GM20431 (cell line): ENCODE results near the gene TAS2R50.
"Not testable (repeated sequence)": the region's sequence is repeated elsewhere in the genome, so short reads cannot be mapped to it uniquely, and the experiment has no call there.

Experiments
- in situ Hi-C: fragments of 300-500 bp; cut with MseI, MboI; formaldehyde crosslinking; loops from one replicate; pipeline ENCODE4 v1.15.0; 2020; ENCODE audit warnings: low sequenced_read_pairs; ENCODE audit not compliant: unreplicated experiment

TAS2R50 gene, protein sequence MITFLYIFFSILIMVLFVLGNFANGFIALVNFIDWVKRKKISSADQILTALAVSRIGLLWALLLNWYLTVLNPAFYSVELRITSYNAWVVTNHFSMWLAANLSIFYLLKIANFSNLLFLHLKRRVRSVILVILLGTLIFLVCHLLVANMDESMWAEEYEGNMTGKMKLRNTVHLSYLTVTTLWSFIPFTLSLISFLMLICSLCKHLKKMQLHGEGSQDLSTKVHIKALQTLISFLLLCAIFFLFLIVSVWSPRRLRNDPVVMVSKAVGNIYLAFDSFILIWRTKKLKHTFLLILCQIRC

DNA sequence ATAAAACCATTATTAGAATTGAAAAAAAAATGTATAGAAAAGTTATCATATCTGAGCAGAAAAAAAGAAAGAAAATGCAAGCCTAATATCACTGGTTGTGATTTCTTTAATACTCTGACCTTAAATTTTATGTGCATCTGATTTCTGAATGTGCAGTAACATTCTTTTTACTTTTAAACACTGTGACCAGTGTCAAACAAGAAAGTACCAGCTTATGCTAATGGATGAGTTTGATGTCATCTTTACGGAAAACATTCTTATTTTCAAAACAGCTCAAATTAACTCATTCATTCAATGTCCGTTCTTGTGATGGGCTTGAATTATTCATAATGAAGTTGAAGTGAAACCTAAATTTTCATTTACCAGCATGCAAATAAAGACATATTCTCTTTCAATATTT is at the start of gene TAS2R50:
TSS of gene TAS2R50 (minus strand) at position 101 of the 400 bp plus-strand sequence. CDS start at position 49, 52 bp downstream.
- in situ Hi-C loops = no loop called here

GRCh38 chr12:11033959-11034358 is 47.2 kb upstream of the TAS2R50 start:
- in situ Hi-C loops = not testable (repeated sequence)

DNA sequence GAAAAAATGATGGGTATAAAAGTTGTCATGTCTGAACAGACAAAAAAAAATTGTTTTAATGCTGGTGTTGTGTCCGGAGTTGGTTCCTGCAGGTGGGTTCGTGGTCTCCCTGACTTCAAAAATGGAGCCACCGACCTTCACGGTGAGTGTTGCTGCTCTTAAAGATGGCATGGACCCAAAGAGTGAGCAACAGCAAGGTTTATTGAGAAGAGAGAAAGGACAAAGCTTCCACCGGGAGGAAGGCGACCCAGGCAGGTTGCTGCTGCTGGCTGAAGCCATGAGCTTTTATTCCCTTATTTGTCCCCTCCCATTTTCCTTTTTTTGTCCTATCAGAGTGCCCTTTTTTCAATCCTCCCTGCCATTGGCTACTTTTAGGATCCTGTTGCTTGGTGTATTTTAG is 44.6 kb upstream of the TAS2R50 start, which contains the start of gene TAS2R31:
TSS of gene TAS2R31 (minus strand) at position 101 of the 400 bp plus-strand sequence. CDS start at position 29, 72 bp downstream.
- in situ Hi-C loops = no loop called here

GRCh38 chr12:11026118-11026517 is 39.4 kb upstream of the TAS2R50 start:
- in situ Hi-C loops = no loop called here

GRCh38 chr12:11023387-11023786 is 36.7 kb upstream of the TAS2R50 start:
- in situ Hi-C loops = no loop called here

- in situ Hi-C loops = no loop called here
These were observed 35.8 kb upstream of the TAS2R50 start, which contains the start of gene TAS2R19 for GRCh38 chr12:11022520-11022919. Gene TAS2R19, minus strand, starts transcription at chr12:11022620. Its CDS starts 49 bp downstream, at chr12:11022571.

DNA sequence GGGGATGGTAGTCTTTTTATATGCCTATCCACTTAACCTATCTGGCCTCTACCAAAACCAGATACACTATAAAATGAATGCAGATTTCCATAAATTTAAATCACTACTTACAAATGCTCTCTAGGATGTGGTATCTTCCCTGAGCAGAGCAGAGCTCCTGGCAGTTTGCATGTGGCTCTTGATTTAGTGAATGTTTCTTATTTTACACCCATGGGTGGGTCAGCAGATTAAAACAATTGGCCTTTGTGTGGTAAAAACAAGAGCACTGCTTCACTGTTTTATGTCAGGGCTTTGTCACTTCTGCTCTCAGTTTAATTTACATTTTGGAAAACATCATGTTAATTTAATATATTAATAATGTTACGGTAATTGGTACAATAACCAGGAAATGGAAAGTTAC is 30.2 kb upstream of the TAS2R50 start:
- in situ Hi-C loops = no loop called here

DNA sequence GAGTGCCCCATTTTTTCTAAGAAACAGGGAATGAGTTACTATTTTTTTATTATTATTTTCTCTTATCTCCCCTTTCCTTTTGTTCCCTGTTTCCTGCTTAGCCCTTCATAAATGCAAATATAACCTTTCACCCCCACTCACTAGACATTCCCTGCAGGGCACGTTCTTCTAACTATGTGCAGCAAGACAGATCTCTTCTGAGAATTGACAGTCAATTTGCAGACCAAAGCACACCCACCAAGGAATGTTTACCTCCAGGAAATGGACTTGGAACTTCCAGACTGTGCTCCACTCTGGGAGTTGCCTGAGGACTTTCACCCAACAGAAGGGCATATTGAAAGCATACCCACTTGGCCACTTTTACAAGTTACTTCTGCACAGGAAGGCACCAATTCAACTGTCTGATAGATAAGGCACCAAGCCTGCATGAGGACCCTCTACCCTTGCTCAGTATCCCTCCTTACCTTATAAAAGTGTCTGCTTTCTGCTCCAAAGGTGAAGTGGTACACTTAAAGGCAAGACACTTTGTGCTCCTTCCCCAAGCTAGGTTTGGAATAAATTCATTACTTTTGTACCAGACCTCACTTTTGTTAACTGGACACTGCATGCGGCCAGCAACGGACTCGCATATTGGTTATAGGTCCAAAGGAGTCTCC is 29.2 kb upstream of the TAS2R50 start:
- in situ Hi-C loops = no loop called here

DNA sequence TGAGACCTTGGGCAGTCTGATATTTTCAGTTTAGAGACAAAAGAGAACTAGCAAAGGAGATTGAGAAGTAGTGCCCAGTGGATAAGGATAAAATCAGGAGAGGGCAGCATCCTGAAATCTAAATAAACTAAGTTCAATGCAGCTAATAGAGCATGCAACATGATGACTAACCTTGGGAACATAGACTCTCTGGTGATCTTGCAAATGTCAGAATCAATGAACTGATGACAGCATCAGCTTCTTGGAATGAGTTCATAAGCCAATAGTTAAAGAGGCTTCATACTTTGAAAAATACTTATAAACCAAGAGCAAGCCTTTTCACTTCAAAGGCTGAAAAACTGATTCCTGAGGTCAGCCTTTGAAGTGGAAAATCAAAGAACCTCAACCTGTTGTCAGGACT is 27.5 kb upstream of the TAS2R50 start:
- in situ Hi-C loops = no loop called here

- in situ Hi-C loops = no loop called here
These were observed 20.9 kb upstream of the TAS2R50 start for GRCh38 chr12:11007608-11008007.

- in situ Hi-C loops = no loop called here
These were observed 11.5 kb upstream of the TAS2R50 start, which contains the start of gene TAS2R20 for GRCh38 chr12:10998204-10998603. Gene TAS2R20, minus strand, starts transcription at chr12:10998304. Its CDS starts 429 bp downstream, at chr12:10997875.

DNA sequence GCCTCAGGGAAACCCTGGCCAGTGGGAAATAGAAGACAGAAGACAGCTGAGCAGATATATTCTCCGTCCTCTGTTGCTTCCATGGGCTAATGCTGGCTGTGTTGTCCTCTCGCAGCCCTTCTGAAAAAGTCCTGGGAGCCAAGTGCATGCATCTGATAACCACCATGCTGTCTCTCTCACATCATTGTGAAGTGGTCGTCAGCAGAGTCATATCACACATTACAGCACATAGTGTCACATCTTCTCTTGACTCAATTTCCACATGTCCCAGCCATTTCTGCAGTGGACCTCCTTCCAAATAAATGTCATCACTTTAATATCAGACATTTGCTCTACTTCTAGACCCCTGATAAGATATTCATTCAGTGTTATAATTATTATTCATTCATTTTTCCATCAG is 7.6 kb upstream of the TAS2R50 start:
- in situ Hi-C loops = no loop called here

DNA sequence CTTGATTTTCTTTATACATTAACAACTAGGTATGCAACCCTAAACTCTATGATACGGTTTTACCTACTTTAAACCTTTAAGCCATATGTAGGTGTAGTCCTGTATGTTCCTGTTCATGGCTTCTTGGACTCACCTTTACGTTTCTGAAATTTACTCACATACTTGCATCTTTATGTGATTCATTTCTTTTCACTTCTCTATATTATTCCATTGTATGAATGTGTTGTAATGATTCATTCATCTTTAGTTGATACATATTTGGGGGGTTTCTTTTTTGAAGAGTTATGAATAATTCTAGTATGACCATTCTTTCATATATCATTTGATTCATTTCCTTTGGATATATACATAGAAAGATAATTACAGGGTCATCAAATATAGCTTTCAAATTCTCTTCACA is 2.4 kb upstream of the TAS2R50 start:
- in situ Hi-C loops = no loop called here

DNA sequence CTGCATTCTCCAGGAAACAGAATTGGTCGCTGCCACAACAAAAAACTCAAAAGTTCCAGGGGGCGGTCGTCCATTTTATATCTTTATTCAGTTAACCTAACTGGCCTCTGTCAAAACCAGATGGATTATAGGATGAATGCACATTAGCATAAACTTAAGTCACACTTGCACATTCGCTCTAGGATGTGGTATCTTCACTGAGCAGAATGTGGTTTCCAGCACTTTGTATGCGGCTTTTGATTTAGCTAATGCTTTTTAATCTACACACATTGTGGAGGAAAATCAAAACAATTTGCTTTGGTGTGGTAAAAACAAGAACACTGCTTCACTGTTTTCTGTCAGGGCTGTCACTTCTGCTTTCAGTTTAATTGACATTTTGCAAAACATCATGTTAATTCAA is 4.5 kb downstream of the TAS2R50 start:
- in situ Hi-C loops = no loop called here

DNA sequence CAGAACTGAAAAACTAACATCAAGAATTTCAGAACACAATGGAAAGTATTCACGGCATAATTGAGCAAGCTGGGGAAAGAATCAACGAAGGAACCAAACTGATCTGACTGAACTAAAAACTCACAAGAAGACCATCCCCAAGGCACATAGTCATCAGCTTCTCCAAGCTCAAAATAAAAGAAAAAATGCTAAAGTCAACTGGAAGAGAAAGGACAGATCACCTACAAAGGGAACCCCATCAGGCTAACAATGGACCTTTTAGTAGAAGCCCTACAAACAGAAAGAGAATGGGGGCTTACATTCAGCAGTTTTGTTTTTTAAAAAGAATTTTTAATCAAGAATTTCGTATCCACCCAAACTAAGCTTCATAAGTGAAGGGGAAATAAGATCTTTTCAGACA is 11.7 kb downstream of the TAS2R50 start:
- in situ Hi-C loops = no loop called here

- in situ Hi-C loops = no loop called here
These were observed 17.8 kb downstream of the TAS2R50 start for GRCh38 chr12:10968765-10969456.

GRCh38 chr12:10967409-10967808 is 19.3 kb downstream of the TAS2R50 start:
- in situ Hi-C loops = no loop called here

- in situ Hi-C loops = no loop called here
These were observed 20.4 kb downstream of the TAS2R50 start for GRCh38 chr12:10966314-10966713.

GRCh38 chr12:10965476-10965875 is 21.2 kb downstream of the TAS2R50 start:
- in situ Hi-C loops = no loop called here

- in situ Hi-C loops = no loop called here
These were observed 26.5 kb downstream of the TAS2R50 start for GRCh38 chr12:10960211-10960610.

DNA sequence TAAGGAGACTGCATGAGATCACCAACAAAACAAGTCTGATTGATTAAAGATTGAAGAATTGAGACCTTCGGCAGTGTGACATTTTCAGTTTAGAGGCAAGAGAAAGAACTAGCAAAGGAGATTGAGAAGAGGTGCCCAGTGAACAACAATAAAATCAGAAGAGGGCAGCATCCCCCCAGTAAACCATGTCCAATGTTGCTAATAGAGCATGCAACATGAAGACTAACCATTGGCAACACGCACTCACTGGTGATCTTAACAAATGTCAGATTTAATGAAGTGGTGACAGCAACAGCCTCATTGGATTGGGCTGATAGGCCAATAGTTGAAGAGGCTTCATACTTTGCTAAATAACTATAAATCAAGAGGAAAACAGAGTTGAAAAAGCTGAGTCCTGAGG is 26.9 kb downstream of the TAS2R50 start:
- in situ Hi-C loops = no loop called here
